HG02759 (cell line): Measurements from ENCODE around the gene LSMEM2.
A peak's percentile ranks its signal among the peaks of the same experiment; 100 is the strongest.

Experiments
- ATAC-seq: cut with Tn5 transposase; IDR thresholded peaks from one replicate; pipeline ENCODE4 v1.9.1; 2021; ENCODE audit warnings: mild to moderate bottlenecking, moderate library complexity; ENCODE audit not compliant: unreplicated experiment

LSMEM2 gene

DNA sequence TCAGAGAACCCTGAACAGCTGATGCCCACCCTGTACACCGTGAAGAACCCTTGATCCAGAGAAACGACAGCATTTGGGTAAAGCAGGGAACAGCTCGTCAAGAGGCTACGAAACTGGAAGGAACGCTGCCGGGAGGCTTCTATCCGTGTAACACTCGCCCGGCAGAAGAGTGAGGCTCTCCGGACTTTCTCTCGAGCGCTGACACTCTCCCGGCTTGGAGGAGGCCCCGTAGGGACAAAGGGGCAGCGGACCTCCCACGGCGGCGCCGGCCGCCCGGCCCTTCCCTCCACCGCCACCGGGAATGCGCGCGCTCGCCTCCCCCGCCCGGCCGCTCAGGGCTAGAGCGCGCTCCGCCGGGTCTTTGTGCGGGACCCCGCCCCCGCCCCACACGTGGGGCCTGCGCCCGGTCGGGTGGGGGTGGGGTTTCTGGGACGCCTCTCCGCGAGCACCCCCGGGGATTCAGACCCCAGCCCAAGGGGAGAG lies 42.0 kb downstream of the LSMEM2 start:
- peak; percentile 64 for ATAC-seq

DNA sequence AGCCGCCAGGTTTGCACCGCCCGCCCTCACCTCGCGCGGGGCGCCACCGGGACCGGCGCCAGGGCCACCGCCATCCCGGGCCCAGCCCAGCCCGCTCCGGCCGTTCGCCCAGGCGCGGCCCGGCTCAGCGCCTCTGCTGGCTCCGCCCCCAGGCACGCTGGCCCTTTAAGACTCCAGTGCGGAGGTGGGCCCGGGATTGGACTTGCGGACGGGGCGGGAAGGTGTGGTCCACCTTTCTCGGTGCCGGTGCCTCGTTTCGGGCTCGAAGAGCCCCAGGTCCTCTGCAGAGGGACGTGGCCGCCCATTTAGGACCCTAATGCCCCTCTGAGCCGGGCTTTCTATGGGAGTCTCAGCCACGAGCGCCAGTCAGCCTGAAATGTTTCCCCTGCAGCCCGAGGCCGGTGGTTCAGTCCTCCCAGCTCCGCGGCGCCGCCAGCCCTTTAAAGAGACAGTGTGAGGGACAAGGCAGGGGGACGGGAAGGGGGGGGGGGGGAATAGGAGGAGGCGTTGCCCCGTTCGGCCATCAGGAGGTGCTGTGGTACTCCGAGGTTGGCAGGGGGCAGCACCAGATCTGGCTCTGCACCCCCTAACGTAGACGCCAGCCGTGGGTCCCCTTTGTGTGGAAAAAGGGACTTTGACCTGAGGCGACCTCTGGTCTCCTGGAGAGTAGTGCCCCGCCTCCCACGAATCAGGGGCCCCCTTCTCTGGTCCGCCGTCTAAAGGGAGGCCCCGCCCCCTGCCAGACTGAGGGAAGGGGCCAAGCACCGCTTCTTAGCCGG lies 42.6 kb downstream of the LSMEM2 start:
- ATAC-seq, result peak; percentile 84

DNA sequence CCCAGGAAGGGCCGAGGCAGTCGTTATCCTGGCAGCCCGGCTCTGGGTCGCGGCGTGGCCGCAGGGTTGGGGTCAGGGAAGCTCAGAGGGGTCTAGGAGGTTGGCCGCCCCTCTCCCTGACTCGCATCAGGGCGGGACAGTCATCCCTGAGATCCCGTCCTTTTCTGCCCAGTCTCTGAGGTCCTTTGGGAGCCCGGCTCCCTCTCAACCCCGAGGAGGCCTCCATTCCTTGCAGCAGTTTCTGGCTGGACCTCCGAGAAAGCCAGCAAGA lies 43.2 kb downstream of the LSMEM2 start:
- no peak for ATAC-seq

DNA sequence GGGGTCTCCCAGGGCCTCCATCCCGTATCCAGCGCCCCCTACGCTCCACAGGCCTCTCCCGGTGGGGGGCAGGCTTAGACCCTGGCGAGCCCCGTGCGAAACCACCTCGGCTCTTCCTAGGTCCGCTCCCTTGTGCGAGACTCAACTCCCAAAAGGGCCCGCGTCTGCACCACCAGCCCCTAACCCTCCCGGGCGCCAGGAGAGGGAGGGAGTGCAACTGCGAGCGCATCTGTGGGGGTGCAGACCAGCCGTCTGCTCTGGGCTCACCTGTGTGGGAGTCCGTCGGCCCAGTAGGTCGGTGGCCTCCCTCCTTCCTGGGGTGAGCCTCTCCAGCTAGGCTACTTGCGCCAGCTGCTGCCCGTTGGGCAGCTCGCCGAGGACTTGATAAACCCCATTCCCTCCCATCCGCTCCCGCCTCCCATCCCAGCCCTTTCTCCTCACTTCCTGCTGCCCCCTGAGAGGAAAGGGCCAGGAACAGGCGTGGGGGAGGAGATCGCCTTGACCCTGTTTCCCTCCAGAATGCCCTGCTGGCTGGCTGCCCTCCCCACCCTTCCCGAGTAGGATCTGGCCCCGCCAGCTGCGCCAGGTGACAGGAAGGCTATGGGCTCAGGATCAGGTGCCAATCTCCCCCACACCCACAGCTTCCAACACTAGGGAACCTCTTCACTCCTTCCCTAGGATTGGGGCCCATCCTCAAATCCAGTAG lies 43.7 kb downstream of the LSMEM2 start, which contains the start of gene HYAL2:
Gene HYAL2, minus strand, starts transcription at position 360 of the 706 bp plus-strand sequence. CDS start 2,256 bp downstream, outside the sequence.
- ATAC-seq, result no peak

DNA sequence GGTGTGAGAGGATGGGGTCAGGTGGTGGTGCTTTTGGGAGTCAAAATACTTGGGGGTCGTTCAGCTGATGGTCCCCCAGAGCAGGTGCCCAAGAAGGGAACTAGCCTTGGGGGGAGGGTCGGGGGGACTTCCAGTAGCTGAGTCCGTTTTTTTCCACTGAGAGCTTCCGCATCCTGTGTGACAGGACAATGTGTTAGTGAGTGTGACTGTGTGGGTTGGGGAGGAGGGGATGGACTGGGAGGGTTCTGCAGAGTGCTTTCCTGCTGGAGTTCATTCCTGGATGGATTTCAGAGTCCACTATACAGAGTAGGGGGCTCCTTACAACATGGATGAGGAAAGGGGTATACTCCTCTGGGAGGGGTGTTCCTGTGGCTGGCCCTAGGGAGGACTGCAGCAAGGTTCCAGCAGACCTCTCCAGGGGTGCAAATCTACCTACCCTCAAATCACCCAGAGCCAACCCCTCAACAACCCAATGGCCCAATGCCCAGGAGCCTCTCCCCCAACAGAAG lies 44.3 kb downstream of the LSMEM2 start:
- ATAC-seq, result no peak

DNA sequence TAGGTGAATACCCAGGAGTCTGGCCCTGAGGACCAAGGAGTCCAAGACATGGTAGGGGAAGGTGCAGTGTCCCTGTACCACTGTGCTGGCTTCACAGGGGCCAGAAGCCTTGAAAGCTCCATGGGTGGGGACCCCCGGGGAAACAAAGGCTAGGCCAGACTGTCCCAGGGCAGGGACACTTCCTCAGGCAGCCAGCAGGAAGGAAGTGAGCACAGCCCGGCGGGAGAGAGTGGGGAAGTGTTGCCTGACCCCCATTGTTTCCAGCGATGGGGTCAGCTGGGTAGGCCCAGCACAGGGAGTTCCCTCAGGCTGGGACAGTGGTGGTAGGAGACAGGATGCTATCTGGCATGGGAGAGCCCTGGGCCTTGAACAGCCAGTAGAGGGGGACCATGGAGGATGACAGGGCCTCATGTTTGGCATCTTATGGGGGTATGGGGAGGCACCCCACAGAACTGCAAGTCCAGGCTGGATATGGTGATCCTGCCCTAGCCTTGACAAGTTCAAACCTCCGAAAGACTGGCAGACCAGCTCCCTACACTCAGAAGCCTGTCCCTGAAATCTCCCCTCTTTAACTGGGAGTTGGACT lies 44.8 kb downstream of the LSMEM2 start:
- no peak for ATAC-seq

DNA sequence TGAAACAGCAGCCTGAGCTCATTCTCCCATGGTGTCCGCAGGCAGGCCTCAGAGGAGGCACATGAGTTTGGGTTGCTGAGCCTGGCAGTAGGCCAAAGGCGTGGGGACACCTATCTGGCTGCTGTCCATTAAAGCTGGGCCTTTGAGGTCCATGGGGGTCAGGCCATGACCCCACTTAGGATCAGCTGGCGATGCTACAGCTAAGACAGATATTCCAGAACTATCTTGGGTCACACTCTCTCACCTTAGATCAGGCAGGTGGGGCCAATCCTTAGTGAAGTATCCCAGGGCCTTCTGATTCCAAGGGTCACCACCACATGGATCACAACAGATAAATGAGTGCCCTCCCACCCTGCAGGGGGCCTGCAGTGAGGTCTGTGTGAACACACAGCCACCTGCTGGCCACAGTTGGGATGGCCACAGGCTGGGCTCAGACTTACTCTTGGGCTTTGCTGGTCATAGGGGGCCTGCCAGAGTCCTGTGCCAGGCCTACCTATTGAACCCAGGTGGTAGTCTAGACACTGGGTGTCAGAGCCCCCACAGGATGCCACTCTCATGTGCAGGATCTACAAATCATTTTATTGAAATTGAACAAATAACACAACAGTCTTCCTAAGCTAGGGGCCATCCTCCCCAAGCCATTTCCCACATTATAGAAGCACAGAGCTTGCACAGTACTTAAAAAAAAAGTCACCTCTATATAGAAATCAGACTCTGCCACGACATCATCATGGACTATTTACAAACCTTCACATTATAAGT lies 45.6 kb downstream of the LSMEM2 start:
- ATAC-seq, result no peak

DNA sequence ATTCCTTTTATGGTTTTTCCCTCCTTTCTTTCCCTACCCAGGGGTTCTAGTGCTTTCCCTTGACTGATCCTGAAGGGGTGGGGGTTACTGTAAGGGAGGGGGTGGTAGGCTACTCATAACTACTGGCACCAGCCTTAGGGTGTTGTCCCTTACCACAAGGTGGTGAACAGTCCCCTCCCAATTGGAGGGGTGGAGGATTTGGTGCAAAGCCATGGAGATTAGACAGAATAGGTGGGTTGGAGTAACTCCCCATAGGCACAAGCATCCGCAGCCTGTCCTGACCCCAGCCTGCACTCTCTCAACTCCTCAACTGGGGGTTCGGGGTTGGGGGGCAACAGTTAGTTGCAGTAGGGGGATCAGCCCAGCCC lies 46.2 kb downstream of the LSMEM2 start:
- no peak for ATAC-seq

DNA sequence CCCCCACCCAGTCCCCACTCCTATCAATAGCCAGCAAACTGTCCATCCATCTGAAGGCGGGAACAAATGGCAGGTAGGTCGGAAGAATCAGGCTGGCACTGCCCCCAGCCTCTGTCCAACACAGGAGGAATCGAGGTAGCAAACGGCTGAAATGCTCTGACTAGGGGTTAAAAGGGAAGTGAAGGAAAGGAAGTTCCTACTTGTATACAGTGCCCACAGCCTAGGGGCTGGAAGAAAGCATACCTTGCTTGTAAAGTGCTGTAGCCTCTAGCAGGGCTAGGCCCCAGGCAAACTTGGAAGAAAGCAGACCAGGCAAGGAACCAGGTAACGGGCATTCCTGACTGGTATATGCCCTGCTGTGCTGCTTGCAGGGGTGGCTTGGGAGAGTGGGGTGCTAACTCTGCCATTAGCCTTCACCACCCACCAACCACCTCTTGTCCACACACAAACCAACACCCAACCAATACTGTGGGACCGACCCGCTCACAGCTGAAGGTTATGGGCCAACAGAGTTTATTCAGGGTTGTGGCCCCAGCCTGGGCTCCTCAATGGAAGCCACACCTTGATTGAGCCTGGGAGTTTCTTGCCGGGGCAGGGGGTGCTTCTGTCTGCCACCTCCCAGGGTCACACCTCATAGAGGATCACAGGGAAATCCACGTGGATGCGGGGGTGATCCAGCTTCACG lies 46.8 kb downstream of the LSMEM2 start:
- no peak for ATAC-seq

DNA sequence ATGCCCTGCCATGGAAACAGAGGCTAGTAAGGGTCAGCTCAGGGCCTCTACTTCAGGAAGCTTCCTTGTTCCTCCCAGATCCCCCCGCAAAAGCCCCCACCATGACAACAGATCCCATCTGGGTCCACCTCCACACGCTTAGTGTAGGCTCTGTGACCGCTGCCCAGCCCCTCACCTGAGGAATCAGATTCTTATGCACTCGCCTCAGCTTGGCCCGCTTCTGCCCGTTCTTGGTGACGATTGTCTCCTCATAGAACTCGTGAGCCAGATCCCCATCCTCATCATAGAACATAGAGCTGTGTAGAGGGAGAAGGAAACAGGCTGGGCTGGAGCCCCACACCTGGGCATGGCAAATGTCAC lies 47.3 kb downstream of the LSMEM2 start:
- no peak for ATAC-seq

DNA sequence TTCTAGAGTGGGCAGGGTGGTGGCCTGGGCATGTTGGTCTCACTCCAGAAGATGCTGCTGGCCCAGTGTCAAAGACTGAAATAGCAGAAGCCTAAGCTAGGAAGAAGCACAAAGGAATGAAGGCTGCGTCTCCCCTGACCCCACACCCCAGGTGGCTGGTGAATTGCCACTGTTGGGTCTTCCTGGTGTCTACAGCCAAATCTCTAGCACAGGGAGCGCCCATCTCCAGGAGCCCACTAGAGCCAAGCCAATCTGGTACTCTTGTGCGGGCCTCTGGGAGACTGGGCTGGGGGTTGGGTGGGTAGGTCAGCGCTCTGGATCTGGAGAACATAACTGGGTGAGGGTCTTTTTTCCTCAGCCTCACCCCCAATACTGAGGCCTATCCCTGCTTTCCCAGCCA lies 48.2 kb downstream of the LSMEM2 start:
- ATAC-seq, result no peak

DNA sequence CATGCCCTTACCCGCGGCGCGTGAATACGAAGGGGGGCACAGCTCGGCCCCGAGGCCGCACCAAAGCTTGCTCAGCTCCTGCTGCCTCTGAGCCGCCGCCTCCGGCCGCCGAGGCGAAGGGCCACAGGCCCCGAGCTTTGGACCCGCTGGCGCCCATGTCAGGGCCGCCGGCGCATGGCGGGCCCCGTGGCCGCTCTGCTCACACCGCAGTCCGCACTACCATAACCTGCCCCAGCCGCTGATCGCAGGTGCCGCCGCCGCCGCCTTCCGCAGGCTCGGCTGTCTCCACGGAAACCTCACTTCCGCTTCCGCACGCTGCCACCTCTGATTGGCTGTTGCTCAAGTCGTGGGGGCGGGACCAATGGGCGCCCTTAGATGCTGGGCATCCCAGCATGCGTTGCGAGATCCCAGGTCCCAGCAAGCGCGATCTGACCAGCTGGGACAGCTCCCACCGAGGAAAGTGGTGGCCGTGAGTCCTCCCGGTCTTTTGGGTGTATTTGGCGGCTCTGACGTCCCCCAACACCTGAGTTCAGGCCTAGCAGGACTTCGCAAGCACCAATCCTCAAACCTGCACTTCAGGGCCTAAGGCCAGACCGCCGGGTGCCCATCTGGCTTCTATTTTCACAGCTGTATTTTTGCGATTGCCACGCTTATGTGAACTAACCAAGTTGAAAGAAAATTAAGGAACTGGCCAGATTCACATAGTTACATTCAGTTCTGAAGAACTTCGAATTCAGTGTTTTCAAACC lies 49.2 kb downstream of the LSMEM2 start, which contains the start of gene TUSC2:
Gene TUSC2, minus strand, starts transcription at position 281 of the 749 bp plus-strand sequence. Its CDS starts 124 bp downstream, at position 157.
- ATAC-seq, result peak; percentile 91

DNA sequence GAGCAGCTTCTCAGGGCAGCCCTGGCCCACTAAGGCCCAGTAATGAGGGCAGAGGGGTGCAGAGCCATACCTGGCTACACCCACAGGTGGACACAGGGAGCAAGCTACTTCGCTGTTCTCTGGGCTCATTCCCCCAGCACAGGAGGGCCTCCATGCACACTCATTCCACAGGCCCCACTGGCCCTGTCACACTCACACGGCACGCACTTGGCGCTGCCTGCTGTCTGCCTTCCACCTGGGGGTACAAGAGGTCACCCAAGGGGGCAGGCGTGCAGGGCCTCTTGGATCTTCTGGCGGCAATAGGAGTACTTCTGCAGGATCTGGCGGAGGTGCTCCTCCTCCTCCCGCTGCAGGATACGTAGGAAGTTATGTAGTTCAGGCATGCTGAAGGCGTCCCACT lies 51.4 kb downstream of the LSMEM2 start:
- no peak for ATAC-seq

DNA sequence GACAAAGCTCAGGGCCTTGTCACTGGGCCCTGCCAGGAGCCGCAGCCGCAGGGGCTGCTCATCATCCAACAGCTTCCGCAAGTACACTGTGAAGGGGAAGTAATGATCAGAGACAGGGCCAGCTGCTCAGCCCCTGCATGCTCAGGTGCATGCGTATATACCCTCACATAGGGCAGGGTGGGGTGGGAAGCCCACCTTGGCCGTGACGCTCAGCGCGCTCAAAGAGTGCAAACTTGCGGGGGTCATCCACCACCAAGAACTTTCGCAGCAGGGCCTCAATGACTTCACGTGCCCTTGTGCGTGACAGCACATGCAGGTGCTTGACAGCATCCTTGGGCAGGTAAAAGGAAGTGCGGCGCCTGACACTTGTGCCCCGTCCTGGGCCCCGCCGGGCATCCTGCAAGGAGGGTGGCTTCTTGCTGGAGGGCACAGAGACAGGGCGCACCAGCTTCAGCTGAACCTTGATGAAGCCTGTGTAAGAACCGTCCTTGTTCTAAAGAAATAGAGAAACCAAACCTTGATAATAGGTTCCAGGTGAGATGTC lies 52.5 kb downstream of the LSMEM2 start:
- no peak for ATAC-seq

DNA sequence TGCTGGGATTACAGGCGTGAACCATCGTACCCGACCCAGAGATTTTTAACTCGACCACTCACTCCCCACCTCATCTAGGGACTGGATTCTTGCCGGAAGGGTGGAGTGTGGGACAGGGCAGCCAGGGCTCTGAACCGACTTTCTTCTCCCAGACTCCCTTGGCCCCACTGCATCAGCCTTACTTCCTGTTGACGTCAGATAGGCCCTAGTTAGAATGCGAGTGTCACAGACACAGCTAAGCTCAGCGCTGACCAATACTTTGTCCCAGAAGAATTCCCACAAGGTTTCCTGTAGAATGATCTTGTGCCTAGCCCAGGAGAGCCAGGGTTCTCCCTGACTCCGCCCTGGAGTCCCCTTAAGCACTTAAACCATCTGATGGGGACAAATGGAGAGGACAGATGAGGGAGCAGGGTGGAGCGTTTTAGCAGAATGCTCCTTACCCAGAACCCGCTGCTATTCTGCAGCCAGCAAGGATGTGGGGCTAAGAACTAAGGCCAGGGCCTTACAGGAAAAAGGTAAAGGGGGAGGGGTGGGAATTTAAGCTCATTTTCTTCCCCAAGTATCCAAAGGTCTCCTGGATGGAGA lies 54.9 kb downstream of the LSMEM2 start:
- no peak for ATAC-seq

DNA sequence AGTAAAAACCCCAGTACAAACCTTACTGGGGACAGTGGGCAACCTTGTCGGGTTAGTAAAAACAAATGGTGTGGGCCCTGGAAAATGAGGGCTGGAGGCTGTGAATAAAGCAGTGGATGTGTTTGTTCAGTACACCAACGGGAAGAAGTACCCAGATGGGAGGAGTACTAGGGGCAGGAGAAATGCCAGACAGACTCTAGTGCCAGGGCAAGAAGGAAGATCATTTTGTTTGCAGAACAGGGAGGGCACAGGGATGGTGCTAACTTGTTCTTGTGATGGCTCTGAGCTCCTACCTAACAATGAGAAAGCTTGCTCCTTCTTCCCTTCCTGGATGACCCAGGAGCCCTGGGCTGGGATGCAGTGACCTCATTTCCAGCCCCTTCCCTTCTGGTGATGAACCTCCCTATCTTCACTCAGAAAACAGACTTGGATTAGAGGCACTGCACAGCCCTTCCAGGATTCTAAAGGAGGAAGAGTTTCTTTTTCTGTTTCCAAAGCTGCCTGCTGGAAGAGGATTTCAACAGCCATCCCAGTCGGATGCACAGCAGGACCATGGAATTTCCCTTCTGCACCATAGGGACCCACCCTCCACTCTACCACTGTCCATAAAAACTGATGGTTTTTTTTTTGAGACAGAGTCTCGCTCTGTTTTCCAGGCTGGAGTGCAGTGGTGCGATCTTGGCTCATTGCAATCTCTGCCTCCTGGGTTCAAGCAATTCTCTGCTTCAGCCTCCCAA lies 55.6 kb downstream of the LSMEM2 start:
- ATAC-seq, result no peak

DNA sequence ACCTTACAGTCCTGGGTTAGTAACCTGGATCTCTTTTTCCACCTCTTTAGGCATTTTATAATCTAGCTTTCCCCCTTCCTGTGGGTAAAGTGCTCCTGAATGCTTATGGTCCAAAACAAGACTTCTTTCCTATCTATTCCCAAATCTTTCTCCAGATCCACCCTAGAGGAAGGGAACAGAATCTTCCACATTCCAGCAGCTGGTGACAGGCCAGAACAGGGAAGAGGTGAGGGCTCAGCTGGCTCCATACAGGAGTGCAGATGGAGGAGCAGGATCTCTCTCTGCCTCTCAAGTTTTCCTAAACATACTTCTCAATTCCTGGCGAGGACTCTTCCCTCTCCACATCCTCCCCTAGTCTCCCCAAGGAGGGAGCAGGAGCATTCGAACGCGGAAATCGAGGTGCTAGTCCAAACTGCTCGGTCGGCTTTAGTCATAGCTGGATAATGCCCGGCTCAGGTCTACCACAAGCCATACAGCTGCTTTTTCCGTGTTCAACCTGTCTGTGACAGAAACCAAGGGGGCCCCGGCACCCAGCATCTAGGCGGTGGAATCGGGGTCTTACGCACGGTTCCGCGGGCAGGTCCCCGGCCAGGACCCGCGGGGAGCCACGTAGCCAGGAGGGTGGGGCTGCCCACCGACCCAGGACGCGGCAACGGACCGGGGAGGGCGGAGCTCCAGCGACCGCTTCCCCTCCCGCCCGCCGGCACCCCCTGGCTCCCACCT lies 57.7 kb downstream of the LSMEM2 start:
- peak; percentile 38 for ATAC-seq
